ENCODE measurements around the gene ITGA4.

Gene ITGA4

DNA sequence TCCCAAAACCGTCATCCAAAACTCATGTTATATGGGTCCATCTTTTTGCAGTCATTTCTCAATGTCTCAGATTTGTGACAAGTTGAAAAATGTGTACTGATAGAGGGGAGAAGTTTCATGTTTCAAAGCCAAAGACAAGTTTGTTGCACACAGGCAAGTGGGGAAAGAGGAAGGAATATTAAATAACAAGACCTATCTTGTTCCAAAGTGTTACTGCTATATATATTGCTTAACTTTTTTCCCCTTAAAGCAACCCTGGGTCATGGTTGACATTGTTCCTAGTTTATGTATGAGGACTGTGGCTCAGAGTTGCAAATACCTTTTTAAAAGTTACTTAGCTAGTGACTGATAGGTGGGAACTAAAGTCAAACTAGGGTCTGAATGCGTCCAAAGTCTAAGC is 1.7 kb downstream of the ITGA4 start:
- no peak overlapping the region for H3K27ac ChIP-seq
- no peak for DNase-seq (ENCODE audit: low spot score)
- H3K4me3 ChIP-seq: no peak overlapping the region
- TF ChIP-seq, protein P1, sequence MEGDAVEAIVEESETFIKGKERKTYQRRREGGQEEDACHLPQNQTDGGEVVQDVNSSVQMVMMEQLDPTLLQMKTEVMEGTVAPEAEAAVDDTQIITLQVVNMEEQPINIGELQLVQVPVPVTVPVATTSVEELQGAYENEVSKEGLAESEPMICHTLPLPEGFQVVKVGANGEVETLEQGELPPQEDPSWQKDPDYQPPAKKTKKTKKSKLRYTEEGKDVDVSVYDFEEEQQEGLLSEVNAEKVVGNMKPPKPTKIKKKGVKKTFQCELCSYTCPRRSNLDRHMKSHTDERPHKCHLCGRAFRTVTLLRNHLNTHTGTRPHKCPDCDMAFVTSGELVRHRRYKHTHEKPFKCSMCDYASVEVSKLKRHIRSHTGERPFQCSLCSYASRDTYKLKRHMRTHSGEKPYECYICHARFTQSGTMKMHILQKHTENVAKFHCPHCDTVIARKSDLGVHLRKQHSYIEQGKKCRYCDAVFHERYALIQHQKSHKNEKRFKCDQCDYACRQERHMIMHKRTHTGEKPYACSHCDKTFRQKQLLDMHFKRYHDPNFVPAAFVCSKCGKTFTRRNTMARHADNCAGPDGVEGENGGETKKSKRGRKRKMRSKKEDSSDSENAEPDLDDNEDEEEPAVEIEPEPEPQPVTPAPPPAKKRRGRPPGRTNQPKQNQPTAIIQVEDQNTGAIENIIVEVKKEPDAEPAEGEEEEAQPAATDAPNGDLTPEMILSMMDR (IDR thresholded peaks at IDR 0.05): no peak

DNA sequence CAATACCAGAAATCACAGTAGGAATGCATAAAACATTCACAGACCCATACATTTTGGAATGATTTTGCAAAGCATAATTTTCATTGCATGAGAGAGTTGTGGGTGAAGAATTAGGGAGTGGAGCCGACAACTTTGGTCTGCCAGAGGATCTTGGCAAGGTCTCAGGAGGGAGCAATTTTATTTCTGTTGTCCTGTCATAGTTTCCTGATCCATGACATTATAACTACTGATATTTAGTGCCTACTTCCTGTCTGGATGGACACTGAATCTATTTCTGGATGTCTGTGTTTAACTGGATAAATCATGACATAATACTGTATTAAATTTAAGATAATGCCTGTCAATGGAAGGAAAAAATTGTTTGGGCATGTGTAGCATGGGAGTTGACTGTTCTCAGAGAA is 2.4 kb downstream of the ITGA4 start:
- no peak overlapping the region for H3K27ac ChIP-seq
- DNase-seq (ENCODE audit: low spot score): no peak
- TF ChIP-seq, protein P1 (IDR thresholded peaks at IDR 0.05): no peak
- H3K4me3 ChIP-seq: no peak overlapping the region

DNA sequence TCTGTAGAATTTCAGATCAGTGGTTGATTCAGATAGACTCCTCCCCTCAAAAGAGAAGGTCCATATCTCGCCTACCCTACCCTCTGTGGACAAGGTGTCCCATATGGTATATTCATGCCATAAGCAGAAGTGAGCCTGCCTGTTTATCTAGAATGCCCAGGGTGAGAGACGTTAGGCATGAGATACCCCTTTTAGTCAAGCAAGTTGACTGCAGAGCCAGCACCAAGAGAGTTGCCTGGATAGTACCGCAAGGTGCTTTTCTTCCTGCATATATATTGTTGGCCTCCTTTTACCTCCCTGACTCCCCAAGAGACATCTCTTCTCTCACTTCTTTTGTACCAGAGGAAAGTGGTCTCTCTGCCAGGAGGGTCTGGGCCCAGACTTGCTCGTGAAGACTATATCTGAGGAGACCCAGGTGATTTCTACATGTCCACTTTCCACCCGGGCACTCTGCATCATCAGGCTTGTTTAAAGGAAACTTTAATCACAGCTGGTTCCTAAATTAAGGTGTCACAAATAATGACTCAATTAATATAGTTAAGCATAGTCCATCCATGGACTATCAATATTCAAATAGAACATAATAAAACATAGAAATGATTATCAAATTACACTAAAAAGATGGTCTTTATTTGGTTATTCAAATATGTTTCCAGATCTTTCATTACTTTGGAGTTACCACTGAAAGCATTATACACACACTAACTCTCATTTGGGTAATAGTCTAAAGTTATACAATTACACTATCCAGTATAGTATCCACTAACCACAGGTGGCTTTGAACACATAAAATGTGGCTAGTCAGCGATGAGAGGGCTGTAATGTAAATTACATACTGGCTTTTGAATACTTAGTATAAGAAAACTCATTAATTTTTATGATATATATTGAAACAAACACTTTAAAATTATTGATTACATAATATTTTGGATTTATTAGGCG is 4.1 kb downstream of the ITGA4 start:
- TF ChIP-seq, protein P1 (IDR thresholded peaks at IDR 0.05): no peak
- no peak overlapping the region for H3K27ac ChIP-seq
- no peak overlapping the region for H3K4me3 ChIP-seq
- DNase-seq (ENCODE audit: low spot score): no peak

DNA sequence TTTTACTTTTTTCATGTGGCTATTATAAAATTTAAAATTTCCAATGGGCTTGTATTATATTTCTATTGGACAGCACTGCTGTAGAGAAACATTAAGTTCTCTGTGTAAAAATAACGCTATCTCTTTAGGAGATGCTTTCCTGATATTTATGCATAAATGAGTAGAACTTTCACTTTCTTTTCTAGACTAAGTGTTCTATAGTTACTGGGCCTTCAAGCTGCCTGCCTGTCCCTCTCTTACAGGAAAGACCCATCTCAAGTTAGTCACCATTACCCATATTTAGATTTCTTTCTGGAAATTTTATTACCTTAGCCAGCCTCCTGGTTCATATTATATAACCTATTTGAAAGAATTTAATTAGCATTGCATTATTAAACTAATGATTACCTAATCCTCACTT is 4.8 kb downstream of the ITGA4 start:
- DNase-seq (ENCODE audit: low spot score): no peak
- Histone ChIP-seq H3K4me3 (no peak overlapping the region), H3K27ac (no peak overlapping the region)
- TF ChIP-seq, protein P1 (IDR thresholded peaks at IDR 0.05): no peak

DNA sequence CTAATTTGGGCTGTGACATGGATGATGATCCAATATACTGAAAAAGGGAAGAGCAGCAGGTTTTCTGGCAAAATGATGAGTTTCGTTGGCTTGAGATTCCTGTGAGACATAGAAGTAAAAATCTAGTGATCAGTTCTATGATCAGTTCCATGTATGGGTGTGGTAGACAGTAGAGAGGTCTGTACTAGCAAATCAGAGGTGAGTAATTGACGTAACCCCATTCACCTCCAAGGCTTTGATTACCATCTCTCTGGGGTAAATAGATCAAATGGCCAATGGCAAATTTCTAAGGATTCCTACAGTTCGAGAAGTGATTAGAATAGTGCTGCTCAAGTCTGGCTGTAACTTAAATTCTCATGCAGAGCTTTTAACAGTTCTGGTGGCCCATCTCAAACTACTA is 6.4 kb downstream of the ITGA4 start:
- H3K4me3 ChIP-seq: no peak overlapping the region
- H3K27ac ChIP-seq: no peak overlapping the region
- DNase-seq (ENCODE audit: low spot score): no peak
- TF ChIP-seq, protein P1 (IDR thresholded peaks at IDR 0.05): no peak

DNA sequence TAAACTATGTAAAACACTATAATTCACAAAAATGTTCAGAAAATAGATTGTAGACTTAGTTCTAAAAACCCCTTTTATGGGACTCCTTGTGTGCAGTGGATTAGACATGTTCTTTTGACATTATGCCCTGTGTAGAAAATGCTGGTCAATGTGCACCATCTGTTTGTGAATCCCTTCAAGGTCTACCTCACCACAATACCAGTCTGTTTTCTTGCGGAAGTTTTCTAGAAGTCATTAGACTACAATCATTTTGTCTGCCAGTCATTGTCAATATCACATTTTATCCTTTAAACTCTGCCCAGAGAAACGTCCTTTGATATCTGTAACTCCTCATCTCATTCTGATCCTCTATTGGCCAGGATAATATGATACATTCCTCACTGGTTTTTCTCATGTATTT is 7.8 kb downstream of the ITGA4 start:
- Histone ChIP-seq H3K27ac (no peak overlapping the region), H3K4me3 (no peak overlapping the region)
- no peak for DNase-seq (ENCODE audit: low spot score)
- TF ChIP-seq, protein P1 (IDR thresholded peaks at IDR 0.05): no peak

Measured in coronary artery (tissue), 2 donors.